Stimulated activated CD4-positive, alpha-beta T cell treated with anti-CD3 and anti-CD28 coated beads, TNF-alpha, amount 100 ng/mL, for 48 hours (primary cell): ENCODE measurements around the gene GXYLT1.
"Not testable (repeated sequence)": the region's sequence is repeated elsewhere in the genome, so short reads cannot be mapped to it uniquely, and the experiment has no call there.

Source experiments
- DNase-seq, 3 donors: peaks; one replicate each; pipeline ENCODE4 v3.0.0-alpha.2; 2020; ENCODE audit warnings: low read depth in 3 of 3

GXYLT1 gene

DNA sequence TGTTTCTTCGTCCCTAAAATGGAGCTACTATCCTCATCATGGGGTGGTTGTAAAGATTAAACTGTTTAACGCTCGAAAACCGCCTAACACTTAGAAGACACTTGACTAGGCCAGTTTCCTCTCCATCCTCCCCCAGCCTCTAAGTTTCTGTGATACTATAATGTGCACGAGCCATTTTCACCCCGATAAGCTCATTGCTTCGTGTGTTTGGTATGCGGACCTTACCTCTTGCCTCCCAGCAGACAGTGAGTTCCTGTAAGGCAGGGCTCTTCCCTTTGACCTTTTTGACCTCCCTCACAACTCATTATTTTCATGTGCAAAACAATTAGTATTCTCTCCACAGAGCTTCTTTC is 499 bp upstream of the GXYLT1 start:
- no peak for DNase-seq

DNA sequence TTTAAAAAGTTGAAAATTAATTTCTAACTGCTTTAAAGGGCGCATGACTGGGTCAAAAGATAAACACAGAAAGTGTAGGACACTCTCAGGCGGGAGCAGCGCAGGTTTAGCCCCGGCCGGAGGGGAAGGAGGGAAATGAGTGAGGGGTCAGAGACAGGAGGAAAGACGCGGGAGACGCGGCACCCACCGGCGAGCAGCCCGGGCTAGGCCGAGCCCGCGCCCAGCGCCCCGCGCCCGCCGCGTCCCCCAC is 591 bp downstream of the GXYLT1 start:
- DNase-seq, result no peak

DNA sequence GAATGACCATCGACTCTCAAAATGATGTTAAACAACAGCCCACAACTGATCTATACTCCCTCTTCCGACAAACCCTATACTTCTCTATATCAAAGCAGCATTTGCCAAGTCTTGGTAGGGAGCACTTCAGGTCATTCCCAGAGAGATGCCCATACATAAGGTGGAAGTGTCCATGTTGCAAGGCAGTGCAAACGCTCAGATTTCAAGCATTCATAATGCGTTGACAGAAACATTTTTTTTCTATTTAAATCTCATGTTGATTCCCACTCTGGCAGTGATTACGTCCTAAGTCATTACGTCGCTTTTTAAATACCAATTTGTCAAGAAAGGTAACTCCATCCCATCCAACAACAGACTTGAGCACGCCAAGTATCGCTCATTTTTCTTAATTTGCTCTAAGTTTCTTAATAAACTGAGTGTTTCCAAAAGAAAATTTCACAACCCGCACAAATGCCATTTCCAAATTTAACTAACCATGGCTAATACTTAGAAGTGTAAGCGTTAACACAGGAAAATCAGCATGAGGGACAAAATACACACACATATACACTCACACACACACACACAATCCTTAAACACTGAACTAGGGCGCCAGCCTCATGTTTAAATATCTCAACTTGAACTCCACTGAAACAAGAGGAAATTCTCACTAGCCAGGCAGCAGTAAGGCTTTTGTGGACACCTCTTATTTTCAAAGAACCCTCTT is 1.1 kb downstream of the GXYLT1 start:
- DNase-seq, result no peak

DNA sequence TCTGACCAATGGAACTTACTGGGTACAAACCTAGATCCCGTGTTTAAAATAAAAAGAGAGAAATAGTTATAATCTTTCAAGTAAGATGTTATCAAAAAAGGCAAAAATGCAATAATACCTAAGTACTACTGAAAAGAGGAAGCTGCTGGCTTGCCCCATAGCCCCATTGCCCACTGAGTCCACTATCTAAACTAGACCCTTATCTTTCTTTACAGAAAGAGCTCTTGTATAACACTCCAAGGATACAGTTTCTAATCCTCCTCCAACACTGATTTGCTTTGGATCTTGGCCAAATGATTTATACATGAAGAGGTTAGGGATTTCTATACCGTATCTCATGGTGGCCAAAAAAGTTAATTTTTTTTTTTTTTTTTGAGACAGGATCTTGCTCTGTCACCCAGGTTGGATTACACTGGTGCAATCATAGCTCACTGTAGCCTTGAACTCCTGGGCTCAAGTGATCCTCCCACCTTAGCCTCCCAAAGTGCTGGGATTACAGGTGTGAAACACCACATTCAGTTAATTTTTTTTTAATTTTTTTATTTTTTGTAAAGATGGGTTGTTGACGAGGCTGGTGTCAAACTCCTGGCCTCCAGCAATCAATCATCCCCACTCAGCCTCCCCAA is 2.6 kb downstream of the GXYLT1 start:
- no peak for DNase-seq

DNA sequence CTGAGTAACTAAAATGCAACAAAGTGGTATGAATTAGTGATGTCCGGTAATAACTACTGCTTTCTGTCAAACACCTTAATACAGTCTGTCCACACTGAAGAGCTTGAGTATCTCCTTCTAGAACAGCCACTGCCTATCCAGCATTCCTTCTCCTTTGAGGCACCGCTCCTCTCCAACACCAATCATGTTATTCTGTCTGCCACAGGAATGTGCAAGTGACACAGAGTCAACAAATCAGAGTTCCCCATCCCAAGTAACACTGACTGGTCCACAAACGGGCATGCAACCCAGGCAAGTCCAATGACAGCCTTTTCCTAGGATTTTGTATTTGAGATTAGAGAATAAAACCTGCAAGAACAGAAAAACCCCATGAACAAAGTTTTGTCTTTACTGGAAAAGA is 3.8 kb downstream of the GXYLT1 start:
- no peak for DNase-seq

DNA sequence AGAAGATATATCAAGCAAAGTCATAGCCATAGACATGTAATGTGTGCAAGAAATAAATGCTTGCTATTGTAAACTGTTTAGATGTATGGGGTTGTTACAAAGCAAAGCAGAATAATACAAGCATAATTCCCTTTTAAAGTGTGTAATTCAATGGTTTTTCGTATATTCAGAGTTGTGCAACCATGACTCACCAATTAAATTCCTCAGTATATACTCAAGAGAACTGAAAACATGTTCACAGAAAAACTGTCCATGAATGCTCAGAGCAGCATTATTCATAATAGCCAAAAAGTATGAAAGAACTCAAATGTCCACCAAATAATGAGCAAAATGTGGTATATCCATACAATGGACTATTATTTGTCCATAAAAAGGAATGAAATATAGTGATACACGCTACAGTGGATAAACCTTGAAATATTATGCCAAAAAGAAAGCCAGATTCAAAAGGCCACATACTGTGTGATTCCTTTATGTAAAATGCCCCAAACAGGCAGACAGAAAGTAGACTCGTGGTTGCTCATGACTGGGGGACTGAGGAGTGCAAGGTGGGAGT is 9.3 kb downstream of the GXYLT1 start:
- DNase-seq, result no peak

DNA sequence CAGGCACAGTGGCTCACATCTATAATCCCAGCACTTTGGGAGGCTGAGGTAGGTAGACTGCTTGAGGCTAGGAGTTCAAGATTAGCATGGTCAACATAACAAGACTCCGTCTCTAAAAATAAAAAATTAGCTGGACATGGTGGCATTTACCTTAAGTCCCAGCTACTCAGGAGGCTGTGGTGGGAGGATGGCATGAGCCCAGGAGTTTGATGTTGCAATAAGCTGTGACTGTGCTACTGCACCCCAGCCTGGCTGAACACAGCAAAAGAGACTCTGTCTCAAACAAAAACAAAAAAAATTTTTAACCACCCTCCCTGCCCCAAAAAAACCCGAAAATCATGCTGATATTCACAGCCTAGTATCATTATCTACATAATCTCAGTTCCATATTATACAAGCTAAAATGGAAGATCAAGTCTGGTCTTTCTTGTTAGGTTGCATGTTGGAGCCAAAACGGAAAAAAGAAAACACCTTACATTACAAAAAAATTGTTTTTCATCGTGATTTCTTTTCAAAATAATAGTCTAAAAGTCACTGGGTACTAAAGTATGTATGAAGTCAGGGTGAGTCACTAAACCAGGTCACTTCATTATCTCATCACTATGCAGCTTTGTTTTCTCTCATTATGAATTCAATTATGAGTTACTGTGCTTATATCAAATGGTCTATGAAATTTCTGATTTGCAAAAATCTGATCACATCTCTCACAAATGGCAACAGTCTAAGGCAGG is 13.8 kb downstream of the GXYLT1 start:
- no peak for DNase-seq

DNA sequence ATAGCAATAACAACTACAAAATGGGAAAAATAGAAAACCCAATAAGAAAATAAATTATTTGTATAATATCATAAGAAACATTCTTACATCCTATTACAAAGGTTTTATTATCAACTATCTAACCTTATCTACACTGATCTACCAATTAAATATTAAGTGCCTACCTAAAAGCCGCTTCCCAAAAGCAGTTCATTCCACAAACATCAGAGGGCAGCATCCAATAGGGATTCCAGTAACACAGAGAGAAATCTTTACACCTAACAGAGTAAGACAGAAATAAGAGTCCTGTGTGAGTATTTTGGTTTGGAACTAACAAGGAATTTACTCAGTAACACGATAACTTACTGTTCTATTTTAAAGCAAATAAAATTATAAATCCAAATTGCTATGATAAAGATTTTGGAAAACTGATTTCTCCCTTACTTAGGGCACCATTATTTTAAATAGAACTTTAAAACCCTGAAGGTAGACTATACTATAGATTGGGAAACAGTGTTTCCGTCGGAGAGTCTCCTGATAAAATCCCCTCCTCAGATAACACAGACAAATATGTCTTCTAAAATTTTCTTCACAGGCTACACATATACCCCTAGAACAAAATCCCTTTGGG is 15.0 kb downstream of the GXYLT1 start:
- no peak for DNase-seq

DNA sequence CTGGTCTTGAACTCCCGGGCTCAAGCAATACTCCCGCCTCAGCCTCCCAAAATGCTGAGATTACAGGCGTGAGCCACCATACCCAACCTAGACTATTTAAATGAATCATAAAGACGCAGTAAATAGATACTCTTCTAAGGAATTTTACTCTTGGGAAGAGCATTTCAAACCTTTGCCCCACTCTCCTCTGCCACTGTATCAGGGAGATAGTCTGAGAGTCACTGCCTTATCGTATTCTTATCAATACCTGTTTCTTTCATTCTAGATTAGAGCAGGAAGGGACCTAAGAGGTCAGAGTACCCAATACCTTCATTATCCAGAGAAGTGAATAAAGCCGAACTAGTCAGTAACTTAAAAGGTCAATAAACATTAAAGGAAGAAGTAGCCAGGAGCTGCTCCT is 15.8 kb downstream of the GXYLT1 start:
- DNase-seq, result no peak

DNA sequence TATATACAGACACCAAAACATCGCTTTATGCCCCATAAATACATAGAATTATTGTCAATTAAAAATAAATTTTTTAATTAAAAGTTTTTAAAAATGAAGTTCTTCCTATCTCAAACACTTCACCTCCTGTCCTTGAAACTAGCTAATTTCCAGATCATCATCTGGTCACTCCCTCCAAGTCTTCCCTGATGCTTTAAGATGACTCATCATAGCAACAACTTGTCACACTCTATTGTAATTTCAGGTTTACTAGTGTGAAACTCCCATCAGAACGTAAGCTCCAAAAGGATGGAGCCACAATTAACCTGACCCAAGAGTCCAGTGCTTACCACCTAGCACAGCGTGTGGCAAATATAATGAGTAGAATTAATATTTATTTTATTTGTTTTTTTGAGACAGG is 16.3 kb downstream of the GXYLT1 start:
- DNase-seq, result no peak

DNA sequence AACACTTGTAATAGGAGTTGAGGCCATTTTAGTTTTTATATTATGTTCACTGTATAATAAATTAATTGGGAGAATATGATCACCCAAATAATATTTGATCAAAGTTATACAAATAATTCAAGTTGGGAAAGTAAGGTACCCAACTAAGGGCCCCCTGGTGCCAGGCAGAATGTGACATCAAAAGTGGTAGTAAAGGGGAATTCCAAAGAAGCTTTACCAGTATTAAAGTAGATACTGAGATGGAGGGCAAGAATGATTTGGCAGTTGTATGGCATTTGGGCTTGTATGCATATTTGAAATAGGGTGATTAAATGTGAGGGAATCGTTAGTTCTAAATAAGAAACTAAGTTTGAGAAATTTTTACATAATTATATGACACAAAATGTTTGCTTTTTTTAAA is 17.7 kb downstream of the GXYLT1 start:
- no peak for DNase-seq

DNA sequence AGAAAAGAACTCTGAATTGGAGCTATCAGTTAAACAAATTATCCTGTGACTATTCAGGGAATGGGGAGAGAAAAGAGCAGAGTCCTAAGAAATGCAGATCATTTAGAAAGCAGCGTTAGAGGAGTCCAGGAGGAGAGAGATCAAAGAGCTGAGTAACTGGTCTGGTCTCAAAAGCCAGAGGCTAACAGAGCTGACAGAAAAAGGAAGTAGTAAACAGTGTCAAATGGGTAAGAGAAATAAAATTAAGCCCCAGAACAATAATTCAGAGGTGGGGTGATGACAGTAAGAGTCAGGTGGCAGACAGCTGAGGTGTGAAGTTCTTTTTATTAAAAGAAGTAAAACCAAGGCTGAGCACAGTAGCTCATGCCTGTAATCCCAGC is 19.3 kb downstream of the GXYLT1 start:
- no peak for DNase-seq

DNA sequence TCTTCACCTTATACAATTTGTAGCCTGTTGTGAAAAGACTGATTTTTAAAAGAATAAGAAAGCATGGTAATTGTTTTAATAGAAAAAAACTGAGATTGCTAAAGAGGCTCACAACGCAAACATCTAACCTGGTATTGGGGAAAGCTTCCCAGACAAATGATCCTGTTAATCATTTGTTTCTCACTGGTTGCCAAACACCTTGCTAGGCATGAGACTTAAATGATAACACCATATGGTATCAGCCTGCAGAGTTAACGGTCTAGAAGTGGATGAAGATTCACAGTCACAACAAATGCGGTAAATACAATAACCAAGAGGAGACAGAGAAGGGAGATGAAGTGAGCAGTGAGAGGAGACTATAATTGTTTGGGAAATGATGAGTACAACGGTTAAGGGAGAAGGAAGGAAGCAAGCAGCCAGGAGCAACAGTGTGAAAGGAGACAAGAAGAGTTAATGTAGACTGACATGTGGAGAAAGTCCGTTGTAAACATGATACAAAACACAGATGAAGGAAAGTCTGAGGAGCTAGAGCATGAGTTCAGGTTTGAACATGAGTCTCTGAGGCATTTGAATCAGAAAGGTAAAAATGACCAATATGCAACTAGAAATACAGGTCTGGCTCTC is 19.8 kb downstream of the GXYLT1 start:
- no peak for DNase-seq

DNA sequence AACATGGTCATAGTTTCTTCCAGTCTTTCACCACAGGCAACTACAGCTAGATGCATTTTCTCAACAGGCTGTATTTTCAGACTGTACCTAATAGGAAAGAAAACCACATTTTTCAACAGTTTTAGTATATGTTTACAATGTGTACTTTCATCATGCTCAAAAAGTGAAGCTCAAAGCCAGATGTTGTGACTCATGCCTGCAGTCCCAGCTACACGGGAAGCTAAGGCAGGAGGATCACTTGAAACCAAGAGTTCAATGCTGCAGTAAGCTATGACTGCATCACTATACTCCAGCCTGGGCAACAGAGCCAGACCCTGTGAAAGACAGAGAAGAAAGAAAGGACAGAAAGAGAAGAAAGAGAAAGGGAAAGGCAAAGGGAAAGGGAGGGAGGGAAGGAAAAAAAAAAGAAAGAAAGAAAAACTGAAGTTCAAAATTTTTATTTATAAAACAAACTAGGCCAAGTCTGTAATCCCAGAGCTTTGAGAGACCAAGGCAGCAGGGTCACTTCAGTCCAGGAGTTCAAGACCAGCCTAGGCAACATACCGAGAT is 25.5 kb downstream of the GXYLT1 start:
- no peak for DNase-seq

DNA sequence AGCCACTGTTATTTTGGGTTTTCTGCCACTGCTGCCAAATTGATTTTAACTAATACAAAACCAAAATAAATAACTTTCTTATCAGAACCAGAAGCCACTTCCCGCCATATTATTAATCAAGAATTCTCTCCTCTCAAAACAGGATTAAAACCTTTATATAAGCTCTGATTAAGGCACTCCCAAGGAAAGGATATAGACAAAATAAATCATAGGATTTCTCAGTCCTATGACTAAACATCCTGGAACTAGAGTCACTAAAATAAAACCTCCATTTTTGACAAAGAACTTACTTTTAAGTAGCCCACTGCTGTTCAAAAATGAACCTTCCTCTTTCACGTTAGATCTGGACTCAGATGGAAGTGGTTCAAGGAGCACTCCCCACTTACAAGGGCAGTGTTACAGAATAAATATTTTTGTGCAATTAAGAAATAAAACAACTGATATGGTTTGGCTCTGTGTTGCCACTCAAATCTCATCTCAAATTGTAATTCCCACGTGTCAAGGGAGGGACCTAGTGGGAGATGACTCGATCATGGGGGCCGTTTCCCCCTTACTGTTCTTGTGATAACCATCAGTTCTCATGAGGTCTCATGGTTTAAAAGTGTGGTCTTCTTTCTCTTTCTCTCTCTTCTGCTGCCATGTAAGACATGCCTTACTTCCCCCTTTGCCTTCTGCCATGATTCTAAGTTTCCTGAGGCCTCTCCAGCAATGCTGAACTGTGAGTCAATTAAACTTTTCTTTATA is 26.4 kb downstream of the GXYLT1 start:
- DNase-seq, result no peak

DNA sequence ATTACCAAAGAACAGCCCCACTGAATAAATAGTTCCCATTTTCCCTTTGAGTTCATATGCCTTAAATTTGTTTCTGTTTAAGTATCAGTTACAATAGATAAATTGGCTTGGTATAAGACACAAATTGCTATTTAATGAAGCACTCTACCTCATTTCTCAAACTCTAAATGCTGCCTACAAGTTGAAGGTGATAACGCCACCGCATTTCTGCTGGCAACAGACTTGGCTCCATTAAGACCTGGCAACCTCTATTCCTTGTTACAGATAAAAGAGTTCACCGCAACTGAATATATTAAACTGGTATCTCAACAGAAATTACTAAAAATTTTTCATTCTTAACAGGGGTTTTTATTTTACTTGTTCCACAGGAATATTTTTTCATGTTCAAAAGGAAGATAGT is 35.6 kb downstream of the GXYLT1 start:
- DNase-seq, result no peak

DNA sequence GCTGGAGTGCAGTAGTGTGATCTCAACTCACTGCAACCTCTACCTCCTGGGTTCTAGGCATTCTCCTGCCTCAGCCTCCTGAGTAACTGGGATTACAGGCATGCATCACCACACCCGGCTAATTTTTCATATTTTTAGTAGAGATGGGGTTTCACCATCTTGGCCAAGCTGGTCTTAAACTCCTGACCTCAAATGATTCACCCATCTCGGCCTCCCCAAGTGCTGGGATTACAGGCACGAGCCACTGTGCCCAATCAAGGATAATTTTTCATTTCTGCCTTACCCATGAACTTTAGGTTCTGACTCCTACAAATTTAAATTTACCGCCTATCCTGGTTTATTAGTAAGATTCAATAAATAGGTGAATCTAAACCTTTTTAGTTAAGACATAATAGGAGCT is 37.9 kb downstream of the GXYLT1 start:
- DNase-seq, result not testable (repeated sequence)

DNA sequence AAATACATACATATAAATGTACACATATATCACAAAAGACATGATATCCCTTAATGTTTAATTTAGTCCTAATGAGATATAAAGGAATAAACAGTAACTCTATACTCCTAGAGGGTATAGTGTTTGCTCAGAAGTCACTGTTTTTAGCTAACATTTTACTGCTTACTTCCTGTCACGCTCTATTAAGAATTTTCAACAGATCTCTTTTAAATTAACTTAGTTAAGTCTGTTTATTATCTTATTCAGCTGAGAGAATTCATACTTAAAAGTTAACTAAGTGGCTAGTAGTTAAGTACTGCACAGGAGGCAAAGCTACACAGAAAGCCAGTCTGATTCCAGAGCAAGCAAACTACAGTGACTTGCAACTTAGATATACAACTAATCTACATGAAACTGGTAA is 39.9 kb downstream of the GXYLT1 start:
- DNase-seq, result no peak

DNA sequence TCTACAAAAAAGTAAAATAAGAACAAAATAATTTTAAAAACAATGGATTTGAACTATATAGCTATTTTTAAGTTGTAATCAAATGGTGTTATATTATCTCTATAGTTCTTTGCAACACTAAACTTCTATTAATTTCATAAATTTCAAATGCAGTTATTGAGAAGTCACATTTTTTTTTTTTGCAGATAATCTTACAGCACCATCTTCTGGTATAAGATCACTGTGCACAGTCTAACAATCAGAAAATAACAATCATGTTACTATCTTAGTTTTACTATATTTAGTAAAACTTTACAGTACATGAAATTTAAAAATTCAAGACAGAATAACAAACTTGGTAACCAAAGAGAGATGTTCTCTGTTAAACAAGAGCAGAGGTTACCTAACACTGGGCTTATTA is 40.6 kb downstream of the GXYLT1 start:
- DNase-seq, result no peak

DNA sequence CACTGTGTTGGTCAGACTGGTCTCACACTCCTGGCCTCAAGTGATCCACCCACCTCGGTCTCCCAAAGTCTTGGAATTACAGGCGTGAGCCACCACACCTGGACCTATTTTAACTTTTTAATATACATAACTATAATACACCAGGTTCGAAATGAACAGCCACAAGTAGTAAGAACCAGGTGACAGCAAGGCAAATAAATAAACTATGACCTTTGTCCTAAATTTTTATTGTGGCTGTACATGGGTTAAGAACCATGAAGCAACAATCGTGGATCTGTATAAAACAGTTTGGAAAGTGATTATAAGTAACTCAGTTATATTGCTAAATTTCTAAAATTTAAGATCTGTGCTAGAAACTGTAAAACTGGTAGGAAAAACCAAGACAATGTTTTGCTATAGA is 41.5 kb downstream of the GXYLT1 start:
- DNase-seq, result no peak

DNA sequence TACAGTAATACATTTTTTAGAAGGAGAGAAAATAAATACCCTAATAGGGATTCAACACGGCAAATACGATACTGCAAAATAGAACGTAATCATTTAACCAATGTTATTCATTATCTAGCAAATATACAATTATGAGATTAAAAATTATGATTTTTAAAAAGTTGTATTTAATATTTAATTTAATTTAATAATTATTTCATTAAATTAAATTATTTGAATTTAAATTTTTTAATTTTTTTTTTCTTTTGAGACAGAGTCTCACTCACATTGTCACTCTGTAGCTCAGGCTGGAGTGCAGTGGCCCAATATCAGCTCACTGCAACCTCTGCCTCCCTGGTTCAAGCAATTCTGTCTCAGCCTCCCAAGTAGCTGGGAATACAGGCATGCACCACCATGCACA is 42.0 kb downstream of the GXYLT1 start:
- no peak for DNase-seq
